ENCODE measurements around the gene MAPK14. TPM values are rescaled to one million over a fixed set of nuclear protein-coding genes. Genes with fewer than 3 reads are reported as not detected.

Gene MAPK14
- total and polyA plus RNA-seq, 2 donors (not counting 3 experiments of a cell fraction or from before 2014, with no cell fraction given) = 33.3 to 54.1 TPM

- Histone ChIP-seq H3K4me3 (replicated peaks in 1 of 3; ENCODE audit: insufficient read depth in 1 of 3, low read depth in 1 of 3, low read length in 3 of 3) (no peak overlapping the region), H3K4me1 (ENCODE audit: control insufficient read depth, extremely low read depth, insufficient read depth, low read length) (peaks cover 3% of the 10 kb centered on the region), H3K79me2 (ENCODE audit: control insufficient read depth, insufficient read depth, low read length) (no peaks in the 10 kb centered on the region), H3K27me3 (ENCODE audit: control insufficient read depth in 2 of 2, insufficient read depth in 2 of 2, low read length in 2 of 2) (no peaks in the 10 kb centered on the region), H3K9ac (replicated peaks; ENCODE audit: extremely low read depth, insufficient read depth, low read length) (no peak overlapping the region), H3K36me3 (ENCODE audit: control insufficient read depth in 2 of 2, extremely low read depth in 1 of 2, insufficient read depth in 2 of 2, low read length in 2 of 2) (peaks cover 3 to 6% of the 10 kb centered on the region in 2 experiments), H4K20me1 (replicated peaks; ENCODE audit: control insufficient read depth, extremely low read depth, insufficient read depth, low read length) (no peaks in the 10 kb centered on the region), H3K4me2 (ENCODE audit: insufficient read depth, low read length) (no peak overlapping the region), H3K27ac (ENCODE audit: insufficient read depth, low read depth, low read length) (no peak overlapping the region), H3K9me3 (replicated peaks; ENCODE audit: control insufficient read depth, insufficient read depth, low read length) (no peaks in the 10 kb centered on the region), H2AFZ (ENCODE audit: low read depth, low read length) (no peak overlapping the region), H3K9me1 (replicated peaks; ENCODE audit: control insufficient read depth, extremely low read depth, insufficient read depth, low read length) (no peaks in the 10 kb centered on the region)
- ChIA-PET CTCF (no interaction called here), POLR2A (no interaction called here)
- BruUV-seq (replicated peaks) = no TSS peak
- TF ChIP-seq EZH2 (IDR thresholded peaks at IDR 0.05; ENCODE audit: borderline replicate concordance, low read depth, low read length, severe bottlenecking) = no peak
- TF ChIP-seq POLR2AphosphoS5 (IDR thresholded peaks at IDR 0.05; ENCODE audit: insufficient read depth, low read depth, low read length) = no peak
- no peak for TF ChIP-seq GATA2 (IDR thresholded peaks at IDR 0.05; ENCODE audit: insufficient read depth, insufficient read length, low read depth, low read length)
- TF ChIP-seq MYC (IDR thresholded peaks at IDR 0.05; ENCODE audit: low read depth, low read length) = no peak
- TF ChIP-seq JUN (IDR thresholded peaks at IDR 0.05; ENCODE audit: borderline replicate concordance, insufficient read depth, insufficient read length, low read depth) = no peak
- no peak for TF ChIP-seq MAX (IDR thresholded peaks at IDR 0.05; ENCODE audit: insufficient read depth, insufficient read length)
- TF ChIP-seq CTCF (IDR thresholded peaks at IDR 0.05; ENCODE audit: extremely low read depth in 1 of 2, insufficient read depth in 1 of 2, low read depth in 1 of 2, low read length in 2 of 2) = no peak
- no peak for TF ChIP-seq POLR2A (IDR thresholded peaks at IDR 0.05; ENCODE audit: low read depth, low read length)
- no peak for TF ChIP-seq FOS (IDR thresholded peaks at IDR 0.05; ENCODE audit: borderline replicate concordance, insufficient read depth, low read length)
- dilution Hi-C loops (cut with MboI; ENCODE audit: extremely low pct_ligation_motif_present, low sequenced_read_pairs) = no loop called here
- intact Hi-C loops (cut with micrococcal nuclease) = no loop called here
- FAIRE-seq = no peak
- DNase-seq (ENCODE audit: low read depth, low spot score) = no peak
Observed at GRCh38 chr6:36115412-36115811, 87.8 kb downstream of the MAPK14 start.
